ENCODE data around the gene CA6. TPM values are rescaled to one million over a fixed set of nuclear protein-coding genes. Genes with fewer than 3 reads are reported as not detected.
A peak's percentile ranks its signal among the peaks of the same experiment; 100 is the strongest.

The CA6 gene
- total RNA-seq, 1 experiment from 2014 or later = not detected

DNA sequence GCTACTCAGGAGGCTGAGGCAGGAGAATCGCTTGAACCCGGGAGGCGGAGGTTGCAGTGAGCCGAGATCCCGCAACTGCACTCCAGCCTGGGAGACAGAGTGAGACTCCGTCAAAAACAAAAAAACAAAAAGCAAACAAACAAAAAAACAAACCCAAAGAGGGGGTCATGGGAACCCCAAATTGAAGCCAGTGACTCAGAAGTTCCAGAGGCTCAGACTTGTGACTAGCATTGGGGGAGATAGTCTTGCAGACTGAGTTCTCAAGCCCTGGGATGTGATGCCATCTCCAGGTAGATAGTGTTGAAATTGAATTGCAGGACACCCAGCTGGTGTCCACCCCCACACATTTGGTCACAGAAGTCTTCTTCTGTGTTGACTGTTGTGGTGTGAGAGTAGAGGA lies 42.3 kb upstream of the CA6 start:
- peak overlapping the region in 1 of 2 experiments; percentile 29; a peak in 2 of 4 replicates for H3K4me3 ChIP-seq (ENCODE audit: low read depth in 2 of 2, low read length in 2 of 2)
- H3K9me3 ChIP-seq (ENCODE audit: control insufficient read depth, insufficient read depth, low read depth, low read length) = no peaks in the 10 kb centered on the region
- ChIA-PET POLR2A (no interaction called here), CTCF (interaction anchor here (0.6 kb wide), 1 partner anchor 253 kb away, joined by 3 read pairs; no protein-coding TSS in a partner anchor)
- ATAC-seq (peak; percentile 74), DNase-seq (ENCODE audit: low read depth, low spot score) (no peak)
- TF ChIP-seq SIN3A (IDR thresholded peaks at IDR 0.05; ENCODE audit: borderline replicate concordance, insufficient read depth, low read depth, low read length) = no peak
- no peak for TF ChIP-seq TCF7L2 (IDR thresholded peaks at IDR 0.05; ENCODE audit: low read depth, low read length)
- no peak for TF ChIP-seq REST (IDR thresholded peaks at IDR 0.05; ENCODE audit: insufficient read depth in 1 of 2, low read depth in 2 of 2, low read length in 1 of 2)
- TF ChIP-seq, protein P1, sequence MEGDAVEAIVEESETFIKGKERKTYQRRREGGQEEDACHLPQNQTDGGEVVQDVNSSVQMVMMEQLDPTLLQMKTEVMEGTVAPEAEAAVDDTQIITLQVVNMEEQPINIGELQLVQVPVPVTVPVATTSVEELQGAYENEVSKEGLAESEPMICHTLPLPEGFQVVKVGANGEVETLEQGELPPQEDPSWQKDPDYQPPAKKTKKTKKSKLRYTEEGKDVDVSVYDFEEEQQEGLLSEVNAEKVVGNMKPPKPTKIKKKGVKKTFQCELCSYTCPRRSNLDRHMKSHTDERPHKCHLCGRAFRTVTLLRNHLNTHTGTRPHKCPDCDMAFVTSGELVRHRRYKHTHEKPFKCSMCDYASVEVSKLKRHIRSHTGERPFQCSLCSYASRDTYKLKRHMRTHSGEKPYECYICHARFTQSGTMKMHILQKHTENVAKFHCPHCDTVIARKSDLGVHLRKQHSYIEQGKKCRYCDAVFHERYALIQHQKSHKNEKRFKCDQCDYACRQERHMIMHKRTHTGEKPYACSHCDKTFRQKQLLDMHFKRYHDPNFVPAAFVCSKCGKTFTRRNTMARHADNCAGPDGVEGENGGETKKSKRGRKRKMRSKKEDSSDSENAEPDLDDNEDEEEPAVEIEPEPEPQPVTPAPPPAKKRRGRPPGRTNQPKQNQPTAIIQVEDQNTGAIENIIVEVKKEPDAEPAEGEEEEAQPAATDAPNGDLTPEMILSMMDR (IDR thresholded peaks at IDR 0.05) = no peak
- no peak for TF ChIP-seq POLR2AphosphoS5 (IDR thresholded peaks at IDR 0.05; ENCODE audit: low read depth, low read length)
- in situ Hi-C loops (cut with HindIII; ENCODE audit: low pct_unique_long_range_greater_than_20kb, low sequenced_read_pairs) (no loop called here), intact Hi-C loops (cut with micrococcal nuclease; ENCODE audit: unreplicated experiment) (no loop called here)
- H3K36me3 ChIP-seq (ENCODE audit: control insufficient read depth, insufficient read depth, low read length) = no peaks in the 10 kb centered on the region
- no peaks in the 10 kb centered on the region for H3K27me3 ChIP-seq (ENCODE audit: control insufficient read depth, insufficient read depth, low read length)
- BruUV-seq (replicated peaks) = no TSS peak
- peak overlapping the region; percentile 93 for H3K27ac ChIP-seq (ENCODE audit: low read length)
- H3K4me1 ChIP-seq (ENCODE audit: control insufficient read depth, insufficient read depth, low read length) = peaks cover 43% of the 10 kb centered on the region

- intact Hi-C loops (cut with micrococcal nuclease; ENCODE audit: unreplicated experiment) = no loop called here
- Histone ChIP-seq H3K4me1 (ENCODE audit: control insufficient read depth, insufficient read depth, low read length) (peaks cover 45% of the 10 kb centered on the region), H3K27ac (ENCODE audit: low read length) (peak overlapping the region; percentile 93), H3K27me3 (ENCODE audit: control insufficient read depth, insufficient read depth, low read length) (no peaks in the 10 kb centered on the region), H3K4me3 (ENCODE audit: low read depth in 2 of 2, low read length in 2 of 2) (peak overlapping the region in 1 of 2 experiments; percentile 29; a peak in 2 of 4 replicates), H3K9me3 (ENCODE audit: control insufficient read depth, insufficient read depth, low read depth, low read length) (no peaks in the 10 kb centered on the region), H3K36me3 (ENCODE audit: control insufficient read depth, insufficient read depth, low read length) (no peaks in the 10 kb centered on the region)
- ATAC-seq = peak; percentile 88
- ChIA-PET CTCF (interaction anchor here (0.6 kb wide), 1 partner anchor 253 kb away, joined by 3 read pairs; no protein-coding TSS in a partner anchor), POLR2A (interaction anchor here (0.5 kb wide), 1 partner anchor 330 kb away, joined by 4 read pairs; no protein-coding TSS in a partner anchor)
- BruUV-seq (replicated peaks) = no TSS peak
- DNase-seq (ENCODE audit: low read depth, low spot score) = peak; percentile 73
- in situ Hi-C loops (cut with HindIII; ENCODE audit: low pct_unique_long_range_greater_than_20kb, low sequenced_read_pairs) = no loop called here
- no peak for TF ChIP-seq SIN3A (IDR thresholded peaks at IDR 0.05; ENCODE audit: borderline replicate concordance, insufficient read depth, low read depth, low read length)
- peak; percentile 86 for TF ChIP-seq POLR2AphosphoS5 (IDR thresholded peaks at IDR 0.05; ENCODE audit: low read depth, low read length)
- TF ChIP-seq, protein P1 (IDR thresholded peaks at IDR 0.05) = no peak
- TF ChIP-seq TCF7L2 (IDR thresholded peaks at IDR 0.05; ENCODE audit: low read depth, low read length) = peak; percentile 94
These were observed 41.6 kb upstream of the CA6 start for GRCh38 chr1:8903908-8904650.
